ENCODE measurements around the gene LMX1A. TPM values are rescaled to one million over a fixed set of nuclear protein-coding genes. Genes with fewer than 3 reads are reported as not detected.

LMX1A gene
- total RNA-seq, 2 experiments from 2014 or later = not detected

DNA sequence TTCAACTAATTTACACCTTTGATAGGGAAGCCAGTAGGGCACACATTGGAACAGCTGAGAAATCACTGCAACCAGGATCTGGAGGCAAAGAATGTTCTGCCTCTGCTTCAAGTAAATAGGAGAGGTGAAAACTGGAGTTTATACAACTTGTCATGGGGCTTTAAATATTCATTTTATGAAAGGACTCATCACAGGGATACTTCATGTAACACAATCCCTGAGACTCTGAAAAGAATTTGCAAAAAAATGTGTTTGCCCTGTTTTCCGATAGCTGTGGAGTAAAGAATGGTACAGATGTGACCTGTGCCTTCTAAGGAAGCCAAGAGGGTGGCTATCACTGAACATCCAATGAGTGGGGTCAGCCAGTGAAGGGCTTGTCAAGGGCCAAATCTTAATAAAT lies 152.0 kb downstream of the LMX1A start:
- Mint-ChIP-seq H3K36me3 (ENCODE audit: low read depth) (no peaks in the 10 kb centered on the region), H3K27ac (no peak overlapping the region), H3K4me3 (no peak overlapping the region), H3K4me1 (ENCODE audit: low read depth) (no peaks in the 10 kb centered on the region), H3K27me3 (no peaks in the 10 kb centered on the region), H3K9me3 (no peaks in the 10 kb centered on the region)
- CTCF ChIA-PET = no interaction called here
- TF ChIP-seq, protein P1, sequence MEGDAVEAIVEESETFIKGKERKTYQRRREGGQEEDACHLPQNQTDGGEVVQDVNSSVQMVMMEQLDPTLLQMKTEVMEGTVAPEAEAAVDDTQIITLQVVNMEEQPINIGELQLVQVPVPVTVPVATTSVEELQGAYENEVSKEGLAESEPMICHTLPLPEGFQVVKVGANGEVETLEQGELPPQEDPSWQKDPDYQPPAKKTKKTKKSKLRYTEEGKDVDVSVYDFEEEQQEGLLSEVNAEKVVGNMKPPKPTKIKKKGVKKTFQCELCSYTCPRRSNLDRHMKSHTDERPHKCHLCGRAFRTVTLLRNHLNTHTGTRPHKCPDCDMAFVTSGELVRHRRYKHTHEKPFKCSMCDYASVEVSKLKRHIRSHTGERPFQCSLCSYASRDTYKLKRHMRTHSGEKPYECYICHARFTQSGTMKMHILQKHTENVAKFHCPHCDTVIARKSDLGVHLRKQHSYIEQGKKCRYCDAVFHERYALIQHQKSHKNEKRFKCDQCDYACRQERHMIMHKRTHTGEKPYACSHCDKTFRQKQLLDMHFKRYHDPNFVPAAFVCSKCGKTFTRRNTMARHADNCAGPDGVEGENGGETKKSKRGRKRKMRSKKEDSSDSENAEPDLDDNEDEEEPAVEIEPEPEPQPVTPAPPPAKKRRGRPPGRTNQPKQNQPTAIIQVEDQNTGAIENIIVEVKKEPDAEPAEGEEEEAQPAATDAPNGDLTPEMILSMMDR (IDR thresholded peaks at IDR 0.05) = no peak
- no peak for DNase-seq
- POLR2A ChIA-PET = no interaction called here
- intact Hi-C loops (cut with micrococcal nuclease) = no loop called here
- no peak for ATAC-seq

DNA sequence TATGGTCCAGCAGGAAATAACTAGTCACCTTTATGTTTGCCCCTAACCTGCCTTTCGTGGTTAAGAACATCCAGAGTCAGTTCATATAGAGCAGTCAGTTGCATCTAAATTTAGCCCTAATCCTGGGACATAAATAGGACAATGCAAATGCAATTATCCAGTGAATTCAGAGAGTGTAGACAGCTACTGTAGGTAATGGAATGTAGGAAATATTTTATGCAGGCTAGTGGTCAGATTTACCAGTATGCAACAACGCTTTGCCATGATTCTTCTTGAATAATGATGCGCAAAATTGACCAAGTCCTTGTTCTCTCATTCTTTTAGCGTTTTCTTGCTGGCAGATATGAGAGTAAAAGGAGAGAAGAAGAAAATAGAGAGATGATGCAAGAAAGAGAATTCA lies 165.4 kb downstream of the LMX1A start:
- no peak for ATAC-seq
- intact Hi-C loops (cut with micrococcal nuclease) = no loop called here
- H3K36me3 Mint-ChIP-seq (ENCODE audit: low read depth) = no peaks in the 10 kb centered on the region
- no peak for DNase-seq
- POLR2A ChIA-PET = no interaction called here
- TF ChIP-seq, protein P1 (IDR thresholded peaks at IDR 0.05) = no peak
- H3K9me3 Mint-ChIP-seq = no peaks in the 10 kb centered on the region
- CTCF ChIA-PET = no interaction called here
- H3K4me1 Mint-ChIP-seq (ENCODE audit: low read depth) = no peaks in the 10 kb centered on the region
- no peak overlapping the region for H3K4me3 Mint-ChIP-seq
- H3K27me3 Mint-ChIP-seq = peaks cover 3% of the 10 kb centered on the region
- no peak overlapping the region for H3K27ac Mint-ChIP-seq

DNA sequence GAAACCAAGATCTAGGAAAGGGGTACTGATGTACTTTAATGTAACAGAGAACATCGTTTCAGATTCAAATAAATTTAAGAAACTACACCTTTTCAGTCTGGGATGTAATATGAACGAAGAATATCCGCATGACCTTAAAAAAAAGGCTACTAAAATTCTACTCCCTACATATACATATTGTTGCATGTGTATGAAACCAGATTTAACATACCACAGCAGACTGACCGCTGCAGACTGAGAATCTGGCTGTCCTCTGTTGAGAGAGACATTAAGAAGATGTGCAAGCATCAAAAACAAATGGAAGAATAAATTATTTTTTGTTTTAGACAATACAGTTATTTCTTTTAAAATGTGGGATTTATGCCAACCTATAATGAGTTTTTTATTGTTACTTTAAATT lies 166.6 kb downstream of the LMX1A start:
- Mint-ChIP-seq H3K4me3 (no peak overlapping the region), H3K27ac (no peak overlapping the region), H3K4me1 (ENCODE audit: low read depth) (no peaks in the 10 kb centered on the region), H3K36me3 (ENCODE audit: low read depth) (no peaks in the 10 kb centered on the region), H3K9me3 (no peaks in the 10 kb centered on the region), H3K27me3 (peaks cover 3% of the 10 kb centered on the region)
- DNase-seq (no peak), ATAC-seq (no peak)
- ChIA-PET POLR2A (no interaction called here), CTCF (no interaction called here)
- intact Hi-C loops (cut with micrococcal nuclease) = no loop called here
- TF ChIP-seq, protein P1 (IDR thresholded peaks at IDR 0.05) = no peak

DNA sequence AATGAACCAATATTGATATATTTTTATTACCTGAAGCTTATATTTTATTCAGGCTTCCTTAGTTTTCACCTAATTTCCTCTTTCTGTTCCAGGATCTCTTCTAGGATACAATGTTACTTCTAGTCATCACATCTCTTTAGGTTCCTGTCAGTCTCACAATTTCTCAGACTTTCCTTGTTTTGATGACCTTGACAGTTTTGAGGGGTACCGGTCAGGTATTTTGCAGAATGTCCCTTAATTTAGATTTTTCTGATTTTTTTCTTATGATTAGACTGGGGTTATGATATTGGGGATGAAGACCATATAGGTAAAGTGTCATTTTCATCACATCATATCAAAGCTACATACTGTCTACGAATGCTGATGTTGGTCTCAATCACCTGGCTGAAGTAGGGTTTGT lies 167.5 kb downstream of the LMX1A start:
- ATAC-seq (no peak), DNase-seq (no peak)
- H3K36me3 Mint-ChIP-seq (ENCODE audit: low read depth) = no peaks in the 10 kb centered on the region
- CTCF ChIA-PET = no interaction called here
- no peak overlapping the region for H3K4me3 Mint-ChIP-seq
- POLR2A ChIA-PET = no interaction called here
- TF ChIP-seq, protein P1 (IDR thresholded peaks at IDR 0.05) = no peak
- no peaks in the 10 kb centered on the region for H3K9me3 Mint-ChIP-seq
- H3K27me3 Mint-ChIP-seq = peaks cover 3% of the 10 kb centered on the region
- intact Hi-C loops (cut with micrococcal nuclease) = no loop called here
- H3K4me1 Mint-ChIP-seq (ENCODE audit: low read depth) = no peaks in the 10 kb centered on the region
- H3K27ac Mint-ChIP-seq = no peak overlapping the region

DNA sequence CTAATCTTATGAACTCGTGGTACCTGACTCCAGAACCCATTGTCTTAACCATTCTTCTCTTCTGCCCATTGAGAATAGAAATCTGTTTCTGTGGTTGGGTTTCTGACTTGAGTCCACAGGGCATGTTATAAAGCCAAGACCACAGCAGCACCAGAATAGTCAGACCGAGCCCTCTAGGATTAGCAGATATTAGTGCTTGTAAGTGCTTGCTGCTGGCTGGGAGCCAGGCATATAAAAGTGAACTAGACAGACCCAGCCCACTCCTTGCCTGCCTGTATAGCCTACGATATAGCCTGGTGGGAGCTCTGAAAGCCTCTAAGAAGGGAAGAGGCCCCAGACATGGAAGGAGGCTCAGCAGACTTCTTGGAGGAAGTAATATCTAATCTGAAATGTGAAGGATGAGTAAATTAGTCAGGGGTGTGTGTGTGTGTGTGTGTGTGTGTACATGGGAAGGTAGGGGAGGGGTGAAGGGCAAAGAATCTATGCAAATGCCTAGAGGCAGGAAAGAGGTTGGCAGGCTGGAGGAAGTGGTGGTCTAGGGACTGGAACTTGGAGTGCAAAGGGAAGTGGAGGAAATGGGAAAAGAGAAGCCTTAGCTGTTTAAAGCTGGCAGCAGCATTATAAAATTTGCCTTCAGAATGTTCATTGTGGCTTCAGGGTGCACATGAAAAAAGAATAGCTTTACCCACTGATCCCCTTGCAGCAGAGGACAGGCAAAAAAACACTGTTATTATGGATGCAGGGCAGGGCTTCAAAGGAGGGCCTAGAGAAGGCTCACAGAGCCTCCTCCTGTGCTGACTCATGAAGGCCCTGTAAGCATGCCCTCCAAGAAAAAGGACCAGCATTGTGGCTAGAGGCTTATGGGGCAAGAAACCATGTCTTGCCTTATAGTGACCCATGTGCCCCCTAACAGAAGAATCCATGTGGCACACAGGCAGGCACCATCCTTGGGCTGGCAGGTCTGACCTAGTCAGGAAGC lies 169.2 kb downstream of the LMX1A start:
- intact Hi-C loops (cut with micrococcal nuclease) = no loop called here
- H3K4me1 Mint-ChIP-seq (ENCODE audit: low read depth) = no peaks in the 10 kb centered on the region
- no peak for DNase-seq
- no peaks in the 10 kb centered on the region for H3K36me3 Mint-ChIP-seq (ENCODE audit: low read depth)
- POLR2A ChIA-PET = no interaction called here
- peaks cover 3% of the 10 kb centered on the region for H3K27me3 Mint-ChIP-seq
- CTCF ChIA-PET = no interaction called here
- H3K9me3 Mint-ChIP-seq = peaks cover 5% of the 10 kb centered on the region
- no peak overlapping the region for H3K4me3 Mint-ChIP-seq
- no peak overlapping the region for H3K27ac Mint-ChIP-seq
- TF ChIP-seq, protein P1 (IDR thresholded peaks at IDR 0.05) = no peak
- no peak for ATAC-seq

All from activated CD8-positive, alpha-beta T cell treated with anti-CD3 and anti-CD28 coated beads for 36 hours (primary cell).